Heart left ventricle (tissue), 16 donors: ENCODE data around the gene CFAP45. TPM values are rescaled to one million over a fixed set of nuclear protein-coding genes. Genes with fewer than 3 reads are reported as not detected.

Experiments used
- ATAC-seq, 4 donors: fragments of 200-7000 bp; cut with Tn5 transposase; one replicate each; pipeline ENCODE4 v1.9.1; 2020 to 2022; ENCODE audit warnings: moderate library complexity in 4 of 4, mild to moderate bottlenecking in 3 of 4, moderate number of reproducible peaks in 1 of 4
- DNase-seq, 5 donors: peaks; one replicate each; pipeline ENCODE4 v3.0.0-alpha.2; 2020
- H3K27ac ChIP-seq, 12 donors: fragments of 200-600 bp; sonication (generic) in 4 of 12; one replicate each; pipeline versions ENCODE4 v1.5.0 to v1.8.0; 2016 to 2022; ENCODE audit warnings: mild to moderate bottlenecking in 2 of 12
- H3K27me3 ChIP-seq, 9 donors: fragments of 200-600 bp; sonication (generic) in 2 of 9; one replicate each; pipeline versions ENCODE4 v1.5.1 to v1.8.0; 2016 to 2022; ENCODE audit warnings: mild to moderate bottlenecking in 3 of 9
- H3K36me3 ChIP-seq, 9 donors: fragments of 200-600 bp; sonication (generic) in 2 of 9; one replicate each; pipeline versions ENCODE4 v1.5.0 to v1.8.0; 2018 to 2022; ENCODE audit warnings: mild to moderate bottlenecking in 2 of 9
- H3K4me1 ChIP-seq, 12 donors: fragments of 200-600 bp; sonication (generic) in 4 of 12; one replicate each; pipeline versions ENCODE4 v1.5.0 to v1.8.0; 2016 to 2022; ENCODE audit warnings: mild to moderate bottlenecking in 3 of 12
- H3K4me3 ChIP-seq, 12 donors: fragments of 200-600 bp; sonication (generic) in 4 of 12; one replicate each; pipeline versions ENCODE4 v1.5.0 to v1.8.0; 2017 to 2022; ENCODE audit warnings: mild to moderate bottlenecking in 9 of 12, moderate library complexity in 4 of 12
- H3K9me3 ChIP-seq, 12 donors: fragments of 200-600 bp; sonication (generic) in 4 of 12; one replicate each; pipeline versions ENCODE4 v1.5.0 to v1.8.0; 2016 to 2022; ENCODE audit warnings: mild to moderate bottlenecking in 1 of 12
- POLR2A ChIP-seq, 2 donors: fragments of 450-650 bp; IDR thresholded peaks; one replicate each; pipeline ENCODE4 v1.6.1; 2017; ENCODE audit warnings: antibody characterized with exemption in 2 of 2, mild to moderate bottlenecking in 2 of 2, moderate library complexity in 2 of 2
- WGBS, 4 donors: extraction: QIAGEN DNeasy Blood & Tissue Kit in 2 of 4; methylation state at CpG; one replicate each; pipeline versions ENCODE4 v1.1.5 to v1.1.7; 2013 to 2018; 5-methylcytosine and 5-hydroxymethylcytosine counted together
- intact Hi-C, 10 donors: fragments of 100-400 bp; cut with DNase I; formaldehyde crosslinking; loops; one replicate each; pipeline versions ENCODE4 v1.11.1 to v1.14.2; 2022
- polyA plus RNA-seq, 2 donors: library from polyadenylated mRNA; stranded (reverse); fragments of 200-250 nt; gene quantifications; one replicate each; pipeline ENCODE4 v1.2.3, GENCODE V29; 2013
- total RNA-seq, 9 donors: library from RNA; depleted of rRNA in 2 of 9; stranded (reverse); fragments of >200 nt in 2 of 9; fragmentation: NEBNext Ultra II Directional in 3 of 9; extraction: Animal tissue kit (Norgen Biotek cat#: 25700) in 3 of 9; gene quantifications; one replicate each; pipeline versions ENCODE4 v1.1.0 to v1.2.4, GENCODE V29; 2016 to 2023
- TF ChIP-seq, protein P1 (sequence below), 12 donors: fragments of 200-600 bp; sonication (generic) in 4 of 12; IDR thresholded peaks; one replicate each; pipeline versions ENCODE4 v1.5.0 to v1.8.0; 2018 to 2022; ENCODE audit warnings: antibody characterized with exemption in 12 of 12, mild to moderate bottlenecking in 5 of 12
- donor health status: ischemic (EF 13 %, LVEDD 7.1; RV severe dilation, severe dysfunction).
- donor health status: healthy with polysubstance abuse.
- donor health status: DM: no; HTN: yes; CAD: no.
- donor health status: DM: no; HTN: no; CAD: no.
- donor health status: ischemic (EF 25% LVEDD 6.9; RV normal size, moderate dysfunction).
- donor health status: ischemic (EF 25% LVEDD 5.7; RV mildly dilated, moderate dysfunction).
- donor health status: healthy.
- donor health status: DM: yes; HTN: yes; CAD: no.
- donor health status: ischemic (EF 35%, LVEDD 5.7; RV mildly dilated, moderate dysfunction).
- donor health status: nonischemic (EF 11% LVEDD 7.7; RV severe dilation, severe dysfunction).
- donor health status: DM: yes; HTN: yes; CAD: no.
- donor health status: PGD.
- donor health status: ischemic (EF 29% LVEDD 5.4; RV normal size, mild dysfunction).
- donor health status: nonischemic (EF 23%, LVEDD 6.1; RV moderate dilation, normal function).

CFAP45 gene
- total and polyA plus RNA-seq, 11 donors = 0.29 to 1.8 (median 0.62) TPM; not detected in 2

DNA sequence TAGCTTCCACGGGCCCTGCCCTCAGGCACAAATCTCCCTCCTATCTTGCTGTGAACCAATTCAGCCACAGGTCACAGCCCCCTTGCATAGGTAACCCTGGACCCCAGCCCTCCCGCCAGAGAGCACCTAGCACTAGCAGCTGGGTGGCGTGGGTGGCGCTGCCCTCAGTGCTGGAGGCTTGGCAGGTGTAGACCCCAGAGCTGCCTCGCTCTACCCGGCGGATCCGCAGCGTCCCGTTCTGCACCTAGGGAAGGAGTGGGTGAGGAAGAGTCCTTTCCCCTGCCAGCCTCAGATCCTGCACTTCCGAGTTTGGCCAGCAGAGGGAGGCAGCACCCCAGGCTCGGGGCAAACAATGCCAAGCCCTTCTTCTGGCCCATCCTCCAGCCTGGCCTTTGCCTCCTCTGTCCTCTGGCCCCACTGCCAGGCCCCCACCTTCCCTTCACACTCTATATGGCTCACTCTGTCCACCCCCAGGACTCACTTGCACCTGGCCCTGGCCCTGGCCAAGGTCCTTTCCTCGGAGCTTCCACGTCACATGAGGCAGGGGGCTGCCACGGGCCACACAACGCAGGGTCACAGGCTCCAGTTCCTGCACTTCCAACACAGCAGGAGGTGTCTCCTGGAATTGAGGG lies 36.4 kb upstream of the CFAP45 start:
- H3K27ac ChIP-seq = no peak overlapping the region
- H3K36me3 ChIP-seq = no peaks in the 10 kb centered on the region
- intact Hi-C loops = loop anchor here in 9 of 10 donors (1.0 to 10.0 kb wide), 5 partner anchors 68 to 139 kb away; no protein-coding TSS in a partner anchor
- peaks cover 0 to 23% (median 7%) of the 10 kb centered on the region in 12 donors for H3K4me1 ChIP-seq
- H3K27me3 ChIP-seq = peaks cover 0 to 15% (median 0%) of the 10 kb centered on the region in 9 donors
- no peaks in the 10 kb centered on the region for H3K9me3 ChIP-seq
- ATAC-seq = peak; percentile 39 to 73 (median 68)
- DNase-seq = peak; percentile 49 to 88 (median 71)
- WGBS, 4 donors = 32 to 46% (median 35%) methylated on average over 8 to 16 of the region's 16 CpGs
- TF ChIP-seq POLR2A (IDR thresholded peaks at IDR 0.05) = no peak
- TF ChIP-seq, protein P1, sequence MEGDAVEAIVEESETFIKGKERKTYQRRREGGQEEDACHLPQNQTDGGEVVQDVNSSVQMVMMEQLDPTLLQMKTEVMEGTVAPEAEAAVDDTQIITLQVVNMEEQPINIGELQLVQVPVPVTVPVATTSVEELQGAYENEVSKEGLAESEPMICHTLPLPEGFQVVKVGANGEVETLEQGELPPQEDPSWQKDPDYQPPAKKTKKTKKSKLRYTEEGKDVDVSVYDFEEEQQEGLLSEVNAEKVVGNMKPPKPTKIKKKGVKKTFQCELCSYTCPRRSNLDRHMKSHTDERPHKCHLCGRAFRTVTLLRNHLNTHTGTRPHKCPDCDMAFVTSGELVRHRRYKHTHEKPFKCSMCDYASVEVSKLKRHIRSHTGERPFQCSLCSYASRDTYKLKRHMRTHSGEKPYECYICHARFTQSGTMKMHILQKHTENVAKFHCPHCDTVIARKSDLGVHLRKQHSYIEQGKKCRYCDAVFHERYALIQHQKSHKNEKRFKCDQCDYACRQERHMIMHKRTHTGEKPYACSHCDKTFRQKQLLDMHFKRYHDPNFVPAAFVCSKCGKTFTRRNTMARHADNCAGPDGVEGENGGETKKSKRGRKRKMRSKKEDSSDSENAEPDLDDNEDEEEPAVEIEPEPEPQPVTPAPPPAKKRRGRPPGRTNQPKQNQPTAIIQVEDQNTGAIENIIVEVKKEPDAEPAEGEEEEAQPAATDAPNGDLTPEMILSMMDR (IDR thresholded peaks at IDR 0.05) = peak; percentile 90 to 99 (median 97)
- H3K4me3 ChIP-seq = no peak overlapping the region

DNA sequence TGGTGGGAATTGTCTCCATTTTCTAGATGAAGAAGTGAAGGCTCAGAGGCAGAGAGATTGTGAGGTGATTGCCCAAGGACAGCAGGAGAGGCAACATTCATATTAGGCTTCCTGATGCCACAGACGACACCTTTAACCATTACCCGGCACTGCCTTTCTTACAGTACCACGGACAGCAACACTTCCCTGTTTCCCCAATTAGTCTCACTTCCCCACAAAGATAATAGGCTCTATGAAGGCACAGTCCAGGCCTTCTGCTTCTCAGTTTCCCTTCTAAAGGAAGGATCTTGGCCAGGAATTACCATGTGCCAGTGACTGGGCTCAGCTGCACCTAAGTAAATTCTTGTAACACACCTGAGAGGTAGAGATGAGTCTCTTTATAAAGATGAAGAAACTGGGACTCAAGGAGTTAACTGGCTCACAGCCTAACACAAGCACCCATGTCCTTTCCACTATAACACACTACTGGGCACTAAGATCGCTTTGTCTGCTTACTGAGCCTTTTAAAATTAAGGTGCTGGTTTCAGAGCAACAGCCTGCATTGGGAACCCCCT lies 35.8 kb upstream of the CFAP45 start:
- Histone ChIP-seq H3K4me1 (peaks cover 0 to 23% (median 7%) of the 10 kb centered on the region in 12 donors), H3K27me3 (peaks cover 0 to 15% (median 0%) of the 10 kb centered on the region in 9 donors), H3K36me3 (no peaks in the 10 kb centered on the region), H3K4me3 (no peak overlapping the region), H3K27ac (no peak overlapping the region), H3K9me3 (no peaks in the 10 kb centered on the region)
- DNase-seq = no peak
- WGBS, 4 donors = 56 to 69% (median 64%) methylated on average over 4 of the region's 4 CpGs
- TF ChIP-seq POLR2A (IDR thresholded peaks at IDR 0.05) = no peak
- TF ChIP-seq, protein P1 (IDR thresholded peaks at IDR 0.05) = no peak
- intact Hi-C loops = loop anchor here (1.0 to 10.0 kb wide), 5 partner anchors 69 to 138 kb away; no protein-coding TSS in a partner anchor
- ATAC-seq = no peak

DNA sequence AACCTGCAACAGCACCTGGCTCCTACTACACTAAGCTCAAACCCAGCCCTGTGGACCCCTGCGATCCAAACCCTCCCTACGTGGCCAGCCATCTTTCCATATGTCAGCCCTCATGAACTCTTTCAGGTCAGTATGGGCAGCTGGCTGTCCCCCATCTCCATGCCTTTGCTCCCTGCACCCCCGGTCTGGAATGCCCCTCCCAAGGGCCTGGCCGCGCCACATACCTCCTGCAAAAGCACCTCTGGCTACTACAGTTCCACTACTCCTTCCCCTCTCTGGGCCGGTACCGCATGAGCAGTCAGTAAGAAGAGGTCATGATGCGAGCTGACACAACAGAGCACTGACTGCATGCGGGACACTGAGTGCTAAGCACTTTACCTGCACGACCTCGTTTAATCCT lies 35.3 kb upstream of the CFAP45 start:
- 91 to 94% (median 92%) methylated on average over 11 of the region's 11 CpGs for WGBS, 4 donors
- H3K36me3 ChIP-seq = no peaks in the 10 kb centered on the region
- peaks cover 0 to 23% (median 7%) of the 10 kb centered on the region in 12 donors for H3K4me1 ChIP-seq
- DNase-seq = no peak
- intact Hi-C loops = loop anchor here in 3 of 10 donors (2.0 to 10.0 kb wide), 3 partner anchors 71 to 138 kb away; no protein-coding TSS in a partner anchor
- no peak for ATAC-seq
- TF ChIP-seq, protein P1 (IDR thresholded peaks at IDR 0.05) = no peak
- no peak for TF ChIP-seq POLR2A (IDR thresholded peaks at IDR 0.05)
- H3K4me3 ChIP-seq = no peak overlapping the region
- peaks cover 0 to 15% (median 0%) of the 10 kb centered on the region in 9 donors for H3K27me3 ChIP-seq
- no peaks in the 10 kb centered on the region for H3K9me3 ChIP-seq
- H3K27ac ChIP-seq = no peak overlapping the region
